Muscle of leg (tissue), 11 donors: ENCODE results near the gene RNF207. TPM values are rescaled to one million over a fixed set of nuclear protein-coding genes. Genes with fewer than 3 reads are reported as not detected.

Source experiments
- DNase-seq: peaks from one replicate; pipeline ENCODE4 v3.0.0; 2013
- H3K27ac ChIP-seq: one replicate; pipeline ENCODE4 v1.5.1; 2013; ENCODE audit warnings: mild to moderate bottlenecking, low read length, control low read depth
- H3K27me3 ChIP-seq: one replicate; pipeline ENCODE4 v1.6.1; 2013; ENCODE audit warnings: low read length; ENCODE audit not compliant: control insufficient read depth, insufficient read depth
- H3K36me3 ChIP-seq: one replicate; pipeline ENCODE4 v1.6.1; 2013; ENCODE audit warnings: low read length; ENCODE audit not compliant: control insufficient read depth, insufficient read depth
- H3K4me1 ChIP-seq: one replicate; pipeline ENCODE4 v1.6.1; 2013; ENCODE audit warnings: low read length; ENCODE audit not compliant: control insufficient read depth, insufficient read depth
- H3K4me3 ChIP-seq: one replicate; pipeline ENCODE4 v1.5.1; 2013; ENCODE audit warnings: low read length, control low read depth
- H3K9me3 ChIP-seq: replicated peaks from 2 replicates; pipeline ENCODE4 v1.6.1; 2013; ENCODE audit warnings: low read depth, low read length; ENCODE audit not compliant: control insufficient read depth
- WGBS: methylation state at CpG from one replicate; pipeline ENCODE4 v1.1.5; 2013; ENCODE audit warnings: missing lambda C conversion rate; ENCODE audit not compliant: insufficient coverage; 5-methylcytosine and 5-hydroxymethylcytosine counted together
- polyA plus RNA-seq, 8 donors: library from polyadenylated mRNA; unstranded; fragments of 120-200 nt; gene quantifications; one replicate each; pipeline versions ENCODE4 v1.2.1 to v1.2.3, GENCODE V29; 2013; ENCODE audit warnings: inconsistent platforms in 1 of 8, low replicate concordance in 1 of 8; ENCODE audit not compliant: insufficient read length in 8 of 8, insufficient read depth in 1 of 8
- total RNA-seq: library from RNA; stranded (reverse); fragments of 120-200 nt; gene quantifications from one replicate; pipeline ENCODE4 v1.2.4, GENCODE V29; 2013

The RNF207 gene
- total and polyA plus RNA-seq, 9 donors: 13.4 to 41.6 (median 21.7) TPM

DNA sequence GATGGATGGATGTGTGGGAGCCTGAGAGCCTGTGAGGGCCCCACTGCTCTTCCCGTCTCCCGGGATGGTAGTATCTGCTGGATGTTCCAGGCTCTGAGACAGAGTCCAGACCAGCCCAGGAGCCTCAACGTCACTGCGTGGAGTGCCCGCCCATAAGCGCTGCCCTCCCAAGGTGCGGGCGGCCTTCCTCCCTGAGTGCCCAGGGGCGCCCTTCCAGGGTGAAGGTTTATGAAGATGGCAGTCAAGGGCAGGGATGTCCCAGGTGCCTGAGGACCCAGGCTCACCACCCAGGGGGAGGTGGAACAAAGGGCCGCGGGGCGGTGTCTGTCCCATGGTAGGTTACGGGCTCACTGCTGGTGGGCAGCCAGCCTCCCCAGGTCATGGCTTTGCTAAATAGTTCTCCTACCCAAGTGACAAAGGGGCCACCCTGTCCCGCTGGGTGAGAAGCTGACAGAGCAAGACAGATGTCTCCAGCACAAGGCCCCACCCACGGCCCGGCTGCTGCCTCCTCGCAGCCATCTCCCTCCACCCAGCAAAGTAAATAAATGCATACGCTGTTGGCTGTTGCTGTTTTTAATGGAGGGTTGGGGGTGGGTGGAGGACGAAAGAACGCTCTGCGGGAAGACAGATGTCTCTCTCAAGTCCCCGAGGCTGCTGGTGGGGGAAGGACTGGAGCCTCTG is 63.9 kb downstream of the RNF207 start:
- H3K4me1 ChIP-seq: peaks cover 82% of the 10 kb centered on the region
- WGBS: 61% methylated on average over 7 of the region's 22 CpGs
- peak; percentile 78 for DNase-seq

DNA sequence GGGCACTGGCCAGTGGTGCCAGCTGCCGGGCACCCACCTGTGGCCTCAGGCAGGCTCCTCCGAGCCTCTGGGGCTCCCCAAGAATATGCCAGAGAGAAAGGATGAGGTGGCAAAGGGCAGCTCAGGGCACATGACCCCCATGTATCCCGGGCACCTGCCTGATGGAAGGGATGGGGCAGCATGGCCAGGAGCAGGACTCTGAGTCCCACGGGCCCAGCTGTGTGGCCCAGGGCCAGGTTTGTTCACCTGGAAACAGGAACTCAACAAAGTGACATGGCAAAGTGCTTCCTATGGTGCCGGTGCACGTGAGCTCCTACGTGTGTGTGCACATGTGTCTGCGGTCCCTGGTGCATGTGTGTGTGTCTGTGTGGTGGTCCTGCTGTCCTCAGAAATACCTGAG is 64.5 kb downstream of the RNF207 start:
- H3K27ac ChIP-seq: peak overlapping the region; percentile 74
- H3K4me1 ChIP-seq: peaks cover 82% of the 10 kb centered on the region
- no peak overlapping the region for H3K4me3 ChIP-seq
- no peaks in the 10 kb centered on the region for H3K9me3 ChIP-seq
- WGBS: 43% methylated on average over 8 of the region's 8 CpGs
- DNase-seq: no peak
- H3K36me3 ChIP-seq: no peaks in the 10 kb centered on the region
- H3K27me3 ChIP-seq: no peaks in the 10 kb centered on the region

More for the DNA sequence above, 63.9 kb downstream of the RNF207 start:
- Histone ChIP-seq H3K27me3 (no peaks in the 10 kb centered on the region), H3K36me3 (no peaks in the 10 kb centered on the region), H3K4me3 (no peak overlapping the region), H3K9me3 (no peaks in the 10 kb centered on the region), H3K27ac (peak overlapping the region; percentile 74)

Other genes starting within 250 kb of the RNF207 start
- gene NPHP4, start 213.7 kb upstream of the RNF207 start, total RNA-seq: 1.9 TPM
- 1 to 10 TPM; 3.0 to 6.4 (median 4.2) TPM for gene NPHP4, start 213.7 kb upstream of the RNF207 start, polyA plus RNA-seq
- 2.4 TPM for gene KCNAB2, start 160.2 kb upstream of the RNF207 start, total RNA-seq
- 1 to 10 TPM; 3.8 to 7.8 (median 5.4) TPM for gene KCNAB2, start 160.2 kb upstream of the RNF207 start, polyA plus RNA-seq
- 0.09 TPM for gene CHD5, start 25.8 kb upstream of the RNF207 start, total RNA-seq
- gene CHD5, start 25.8 kb upstream of the RNF207 start, polyA plus RNA-seq: under 1 TPM; 0.11 to 0.26 (median 0.19) TPM
- gene RPL22, start 6.5 kb upstream of the RNF207 start, total RNA-seq: 581 TPM
- 100 to 1,000 TPM; 487 to 828 (median 601) TPM for gene RPL22, start 6.5 kb upstream of the RNF207 start, polyA plus RNA-seq
- 38.6 TPM for gene ICMT, start 29.8 kb downstream of the RNF207 start, total RNA-seq
- gene ICMT, start 29.8 kb downstream of the RNF207 start, polyA plus RNA-seq: 10 to 100 TPM; 33.1 to 47.8 (median 40.2) TPM
- gene HES3, start 38.1 kb downstream of the RNF207 start, total RNA-seq: not detected
- not detected for gene HES3, start 38.1 kb downstream of the RNF207 start, polyA plus RNA-seq
- gene GPR153, start 55.0 kb downstream of the RNF207 start, total RNA-seq: 9.8 TPM
- gene GPR153, start 55.0 kb downstream of the RNF207 start, polyA plus RNA-seq: 10 to 100 TPM; 15.7 to 22.1 (median 17.7) TPM
- 7.5 TPM for gene ACOT7, start 187.6 kb downstream of the RNF207 start, total RNA-seq
- gene ACOT7, start 187.6 kb downstream of the RNF207 start, polyA plus RNA-seq: 10 to 100 TPM; 17.2 to 24.0 (median 20.6) TPM
- gene HES2, start 213.8 kb downstream of the RNF207 start, total RNA-seq: not detected
- under 1 TPM in 5 of 8 donors, not detected in 3; 0.06 to 0.62 (median 0.10) TPM for gene HES2, start 213.8 kb downstream of the RNF207 start, polyA plus RNA-seq
- 0.22 TPM for gene ESPN, start 218.7 kb downstream of the RNF207 start, total RNA-seq
- 10 to 100 TPM in 1 of 8 donors, 1 to 10 TPM in 7; 1.2 to 14.3 (median 2.0) TPM for gene ESPN, start 218.7 kb downstream of the RNF207 start, polyA plus RNA-seq